ENCODE results near the gene RBM27.
"Not testable (repeated sequence)": the region's sequence is repeated elsewhere in the genome, so short reads cannot be mapped to it uniquely, and the experiment has no call there.

The RBM27 gene

GRCh38 chr5:146188358-146188757, 15.0 kb upstream of the RBM27 start:
- no peak for DNase-seq
- no peak overlapping the region for H3K4me3 ChIP-seq (ENCODE audit: low read depth, low read length)
- TF ChIP-seq CTCF (IDR thresholded peaks at IDR 0.05; ENCODE audit: low read depth, low read length), result no peak
- no peaks in the 10 kb centered on the region for H3K36me3 ChIP-seq
- H3K9me3 ChIP-seq (ENCODE audit: severe bottlenecking), result no peaks in the 10 kb centered on the region
- no peak overlapping the region for H3K27ac ChIP-seq
- no peaks in the 10 kb centered on the region for H3K27me3 ChIP-seq (ENCODE audit: insufficient read depth, low read depth, severe bottlenecking)

- no peaks in the 10 kb centered on the region for H3K36me3 ChIP-seq
- DNase-seq, result no peak
- H3K27me3 ChIP-seq (ENCODE audit: insufficient read depth, low read depth, severe bottlenecking), result no peaks in the 10 kb centered on the region
- H3K9me3 ChIP-seq (ENCODE audit: severe bottlenecking), result no peaks in the 10 kb centered on the region
- H3K27ac ChIP-seq, result no peak overlapping the region
- TF ChIP-seq CTCF (IDR thresholded peaks at IDR 0.05; ENCODE audit: low read depth, low read length), result no peak
- H3K4me3 ChIP-seq (ENCODE audit: low read depth, low read length), result no peak overlapping the region
Observed at GRCh38 chr5:146192571-146193043, 10.8 kb upstream of the RBM27 start.

GRCh38 chr5:146193285-146193684, 10.1 kb upstream of the RBM27 start:
- H3K9me3 ChIP-seq (ENCODE audit: severe bottlenecking), result no peaks in the 10 kb centered on the region
- DNase-seq, result no peak
- H3K36me3 ChIP-seq, result no peaks in the 10 kb centered on the region
- no peak for TF ChIP-seq CTCF (IDR thresholded peaks at IDR 0.05; ENCODE audit: low read depth, low read length)
- no peak overlapping the region for H3K27ac ChIP-seq
- H3K27me3 ChIP-seq (ENCODE audit: insufficient read depth, low read depth, severe bottlenecking), result no peaks in the 10 kb centered on the region
- no peak overlapping the region for H3K4me3 ChIP-seq (ENCODE audit: low read depth, low read length)

- H3K27ac ChIP-seq, result not testable (repeated sequence)
Observed at GRCh38 chr5:146194997-146195396, 8.4 kb upstream of the RBM27 start.

GRCh38 chr5:146196459-146197048, 6.9 kb upstream of the RBM27 start:
- no peak overlapping the region for H3K27ac ChIP-seq
- no peaks in the 10 kb centered on the region for H3K36me3 ChIP-seq
- H3K4me3 ChIP-seq (ENCODE audit: low read depth, low read length), result no peak overlapping the region
- DNase-seq, result no peak
- no peaks in the 10 kb centered on the region for H3K27me3 ChIP-seq (ENCODE audit: insufficient read depth, low read depth, severe bottlenecking)
- H3K9me3 ChIP-seq (ENCODE audit: severe bottlenecking), result no peaks in the 10 kb centered on the region
- TF ChIP-seq CTCF (IDR thresholded peaks at IDR 0.05; ENCODE audit: low read depth, low read length), result no peak

More at GRCh38 chr5:146194997-146195396, 8.4 kb upstream of the RBM27 start:
- not testable (repeated sequence) for H3K27me3 ChIP-seq (ENCODE audit: insufficient read depth, low read depth, severe bottlenecking); H3K9me3 ChIP-seq (ENCODE audit: severe bottlenecking); H3K4me3 ChIP-seq (ENCODE audit: low read depth, low read length); DNase-seq; H3K36me3 ChIP-seq

GRCh38 chr5:146199176-146199815, 4.1 kb upstream of the RBM27 start:
- Histone ChIP-seq H3K27ac (no peak overlapping the region), H3K27me3 (ENCODE audit: insufficient read depth, low read depth, severe bottlenecking) (no peaks in the 10 kb centered on the region), H3K9me3 (ENCODE audit: severe bottlenecking) (no peaks in the 10 kb centered on the region), H3K36me3 (no peaks in the 10 kb centered on the region), H3K4me3 (ENCODE audit: low read depth, low read length) (no peak overlapping the region)
- DNase-seq, result no peak
- TF ChIP-seq CTCF (IDR thresholded peaks at IDR 0.05; ENCODE audit: low read depth, low read length), result no peak

- DNase-seq; H3K36me3 ChIP-seq; H3K4me3 ChIP-seq (ENCODE audit: low read depth, low read length); H3K27ac ChIP-seq; H3K9me3 ChIP-seq (ENCODE audit: severe bottlenecking); H3K27me3 ChIP-seq (ENCODE audit: insufficient read depth, low read depth, severe bottlenecking): not testable (repeated sequence)
Observed at GRCh38 chr5:146201795-146202194, 1.6 kb upstream of the RBM27 start.
